Stimulated activated CD8-positive, alpha-beta memory T cell treated with anti-CD3 and anti-CD28 coated beads, Interleukin-4, amount 100 ng/mL, for 48 hours (primary cell): ENCODE measurements around the gene CCNH.

Source experiments
- DNase-seq: peaks from one replicate; pipeline ENCODE4 v3.0.0-alpha.2; 2020

The CCNH gene

GRCh38 chr5:87354496-87354895, 58.2 kb downstream of the CCNH start:
- DNase-seq = no peak

GRCh38 chr5:87347841-87348240, 64.9 kb downstream of the CCNH start:
- DNase-seq = no peak

- DNase-seq = no peak
Observed at GRCh38 chr5:87347272-87347671, 65.5 kb downstream of the CCNH start.
